Astrocyte (in vitro differentiated cells and primary cell): ENCODE results near the gene OXNAD1. TPM values are rescaled to one million over a fixed set of nuclear protein-coding genes. Genes with fewer than 3 reads are reported as not detected.

Source experiments
- DNase-seq: peaks from one replicate; pipeline ENCODE4 v3.0.0-alpha.2; 2010; ENCODE audit warnings: low read depth
- FAIRE-seq: peaks from 2 replicates; lab custom pipeline; 2011; peaks lifted over from hg19 to GRCh38; lab: Jason Lieb, UNC
- H2AFZ ChIP-seq: 2 replicates; pipeline ENCODE4 v1.6.0; 2012; ENCODE audit warnings: low read depth, low read length, inconsistent platforms
- H3K27ac ChIP-seq: 2 replicates; pipeline ENCODE4 v1.5.1; 2011; ENCODE audit warnings: low read depth, low read length, inconsistent platforms
- H3K27me3 ChIP-seq: 2 replicates; pipeline ENCODE4 v1.6.0; 2011; ENCODE audit warnings: low read length, inconsistent platforms; ENCODE audit not compliant: insufficient read depth
- H3K36me3 ChIP-seq: 2 replicates; pipeline ENCODE4 v1.5.1; 2011; ENCODE audit warnings: low read length, inconsistent platforms; ENCODE audit not compliant: insufficient read depth
- H3K4me1 ChIP-seq: 2 replicates; pipeline ENCODE4 v1.5.1; 2011; ENCODE audit warnings: low read length, inconsistent platforms; ENCODE audit not compliant: insufficient read depth
- H3K4me2 ChIP-seq: 2 replicates; pipeline ENCODE4 v1.6.0; 2012; ENCODE audit warnings: low read length, inconsistent platforms
- H3K4me3 ChIP-seq: 2 replicates; pipeline ENCODE4 v1.5.1; 2011; ENCODE audit warnings: low read depth, mild to moderate bottlenecking, low read length, inconsistent platforms; ENCODE audit not compliant: insufficient read depth
- H3K79me2 ChIP-seq: 2 replicates; pipeline ENCODE4 v1.6.0; 2012; ENCODE audit warnings: mild to moderate bottlenecking, low read length, inconsistent platforms; ENCODE audit not compliant: insufficient read depth
- H3K9ac ChIP-seq: 2 replicates; pipeline ENCODE4 v1.6.0; 2012; ENCODE audit warnings: mild to moderate bottlenecking, low read length, inconsistent platforms
- H3K9me3 ChIP-seq: 2 replicates; pipeline ENCODE4 v1.5.1; 2012; ENCODE audit warnings: low read depth, mild to moderate bottlenecking, low read length, inconsistent platforms; ENCODE audit not compliant: insufficient read depth
- H4K20me1 ChIP-seq: 2 replicates; pipeline ENCODE4 v1.6.0; 2012; ENCODE audit warnings: low read length, inconsistent platforms; ENCODE audit not compliant: insufficient read depth
- H3K27ac Mint-ChIP-seq: one replicate; pipeline ENCODE4 v1.8.0; 2021; ENCODE audit warnings: mild to moderate bottlenecking, mixed read lengths; ENCODE audit not compliant: unreplicated experiment
- H3K27me3 Mint-ChIP-seq: one replicate; pipeline ENCODE4 v1.8.0; 2021; ENCODE audit warnings: low read depth, mixed read lengths; ENCODE audit not compliant: unreplicated experiment
- H3K36me3 Mint-ChIP-seq: one replicate; pipeline ENCODE4 v1.8.0; 2021; ENCODE audit warnings: low read depth, mixed read lengths; ENCODE audit not compliant: unreplicated experiment
- H3K4me1 Mint-ChIP-seq: one replicate; pipeline ENCODE4 v1.8.0; 2021; ENCODE audit warnings: low read depth, mixed read lengths; ENCODE audit not compliant: unreplicated experiment
- H3K4me3 Mint-ChIP-seq: one replicate; pipeline ENCODE4 v1.8.0; 2021; ENCODE audit warnings: mild to moderate bottlenecking, moderate library complexity, mixed read lengths; ENCODE audit not compliant: unreplicated experiment
- H3K9me3 Mint-ChIP-seq: one replicate; pipeline ENCODE4 v1.8.0; 2021; ENCODE audit warnings: mild to moderate bottlenecking, mixed read lengths; ENCODE audit not compliant: unreplicated experiment
- EZH2 ChIP-seq: IDR thresholded peaks from 2 replicates; pipeline ENCODE4 v1.6.1; 2012; ENCODE audit warnings: mild to moderate bottlenecking, low read length, inconsistent platforms; ENCODE audit not compliant: insufficient read depth
- total RNA-seq: library from RNA; stranded (reverse); gene quantifications from 2 replicates; pipeline ENCODE4 v1.2.1, GENCODE V29; 2021
- TF ChIP-seq, protein P1 (sequence below): IDR thresholded peaks from 2 replicates; pipeline ENCODE4 v1.5.1; 2011; ENCODE audit warnings: low read depth, mild to moderate bottlenecking, inconsistent platforms, low read length, moderate library complexity; ENCODE audit not compliant: insufficient read depth

The OXNAD1 gene
- total RNA-seq, 1 donor from 2014 or later = 10.5 TPM

GRCh38 chr3:16236030-16236639, 28.9 kb upstream of the OXNAD1 start:
- H3K4me3 ChIP-seq = no peak overlapping the region
- no peak overlapping the region for H3K4me2 ChIP-seq
- no peak for DNase-seq
- H4K20me1 ChIP-seq = no peaks in the 10 kb centered on the region
- Mint-ChIP-seq H3K27me3 (peaks cover 3% of the 10 kb centered on the region), H3K4me3 (no peak overlapping the region), H3K9me3 (no peaks in the 10 kb centered on the region), H3K4me1 (no peaks in the 10 kb centered on the region), H3K27ac (no peak overlapping the region), H3K36me3 (peaks cover 4% of the 10 kb centered on the region)
- H3K79me2 ChIP-seq = no peaks in the 10 kb centered on the region
- no peak overlapping the region for H3K27ac ChIP-seq
- no peaks in the 10 kb centered on the region for H3K27me3 ChIP-seq
- TF ChIP-seq, protein P1, sequence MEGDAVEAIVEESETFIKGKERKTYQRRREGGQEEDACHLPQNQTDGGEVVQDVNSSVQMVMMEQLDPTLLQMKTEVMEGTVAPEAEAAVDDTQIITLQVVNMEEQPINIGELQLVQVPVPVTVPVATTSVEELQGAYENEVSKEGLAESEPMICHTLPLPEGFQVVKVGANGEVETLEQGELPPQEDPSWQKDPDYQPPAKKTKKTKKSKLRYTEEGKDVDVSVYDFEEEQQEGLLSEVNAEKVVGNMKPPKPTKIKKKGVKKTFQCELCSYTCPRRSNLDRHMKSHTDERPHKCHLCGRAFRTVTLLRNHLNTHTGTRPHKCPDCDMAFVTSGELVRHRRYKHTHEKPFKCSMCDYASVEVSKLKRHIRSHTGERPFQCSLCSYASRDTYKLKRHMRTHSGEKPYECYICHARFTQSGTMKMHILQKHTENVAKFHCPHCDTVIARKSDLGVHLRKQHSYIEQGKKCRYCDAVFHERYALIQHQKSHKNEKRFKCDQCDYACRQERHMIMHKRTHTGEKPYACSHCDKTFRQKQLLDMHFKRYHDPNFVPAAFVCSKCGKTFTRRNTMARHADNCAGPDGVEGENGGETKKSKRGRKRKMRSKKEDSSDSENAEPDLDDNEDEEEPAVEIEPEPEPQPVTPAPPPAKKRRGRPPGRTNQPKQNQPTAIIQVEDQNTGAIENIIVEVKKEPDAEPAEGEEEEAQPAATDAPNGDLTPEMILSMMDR = no peak
- TF ChIP-seq EZH2 = no peak
- no peak for FAIRE-seq
- H3K9ac ChIP-seq = no peak overlapping the region
- no peaks in the 10 kb centered on the region for H3K9me3 ChIP-seq
- H3K4me1 ChIP-seq = peaks cover 4% of the 10 kb centered on the region
- no peak overlapping the region for H2AFZ ChIP-seq
- H3K36me3 ChIP-seq = no peaks in the 10 kb centered on the region

DNA sequence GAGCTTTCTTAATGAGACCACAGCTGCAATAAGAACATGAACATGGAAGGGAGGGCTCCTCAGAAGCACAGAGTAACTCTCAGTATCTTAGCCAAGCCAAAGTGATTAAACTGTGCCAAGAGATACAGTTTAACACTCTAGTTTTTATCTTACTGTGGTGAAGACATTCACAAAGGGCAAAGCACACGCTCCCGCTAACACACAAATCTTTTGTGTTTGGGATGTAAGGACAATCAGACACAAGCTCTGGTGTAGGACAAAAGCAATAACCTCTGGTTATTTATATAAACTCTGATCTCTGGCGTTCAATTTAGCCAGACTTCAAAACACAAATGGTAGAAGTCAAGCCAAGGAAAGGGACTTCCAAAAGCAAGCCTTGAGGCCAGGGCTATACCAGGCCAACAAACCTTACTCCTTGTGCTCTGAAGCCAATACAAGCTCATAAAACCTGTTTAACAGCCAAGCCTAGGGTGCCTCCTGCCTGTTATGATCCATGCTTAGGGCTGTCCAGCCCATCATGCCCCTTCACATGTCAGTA, 28.1 kb upstream of the OXNAD1 start:
- Histone ChIP-seq H3K4me3 (no peak overlapping the region), H2AFZ (no peak overlapping the region), H3K36me3 (no peaks in the 10 kb centered on the region), H3K4me2 (no peak overlapping the region), H3K9me3 (no peaks in the 10 kb centered on the region), H3K27ac (no peak overlapping the region), H3K79me2 (no peaks in the 10 kb centered on the region), H3K27me3 (no peaks in the 10 kb centered on the region), H3K4me1 (peaks cover 4% of the 10 kb centered on the region), H3K9ac (no peak overlapping the region), H4K20me1 (no peaks in the 10 kb centered on the region)
- DNase-seq (peak; percentile 56), FAIRE-seq (no peak)
- TF ChIP-seq EZH2 = no peak
- TF ChIP-seq, protein P1 = no peak
- Mint-ChIP-seq H3K27ac (no peak overlapping the region), H3K9me3 (no peaks in the 10 kb centered on the region), H3K27me3 (peaks cover 3% of the 10 kb centered on the region), H3K4me3 (no peak overlapping the region), H3K4me1 (no peaks in the 10 kb centered on the region), H3K36me3 (peaks cover 4% of the 10 kb centered on the region)

DNA sequence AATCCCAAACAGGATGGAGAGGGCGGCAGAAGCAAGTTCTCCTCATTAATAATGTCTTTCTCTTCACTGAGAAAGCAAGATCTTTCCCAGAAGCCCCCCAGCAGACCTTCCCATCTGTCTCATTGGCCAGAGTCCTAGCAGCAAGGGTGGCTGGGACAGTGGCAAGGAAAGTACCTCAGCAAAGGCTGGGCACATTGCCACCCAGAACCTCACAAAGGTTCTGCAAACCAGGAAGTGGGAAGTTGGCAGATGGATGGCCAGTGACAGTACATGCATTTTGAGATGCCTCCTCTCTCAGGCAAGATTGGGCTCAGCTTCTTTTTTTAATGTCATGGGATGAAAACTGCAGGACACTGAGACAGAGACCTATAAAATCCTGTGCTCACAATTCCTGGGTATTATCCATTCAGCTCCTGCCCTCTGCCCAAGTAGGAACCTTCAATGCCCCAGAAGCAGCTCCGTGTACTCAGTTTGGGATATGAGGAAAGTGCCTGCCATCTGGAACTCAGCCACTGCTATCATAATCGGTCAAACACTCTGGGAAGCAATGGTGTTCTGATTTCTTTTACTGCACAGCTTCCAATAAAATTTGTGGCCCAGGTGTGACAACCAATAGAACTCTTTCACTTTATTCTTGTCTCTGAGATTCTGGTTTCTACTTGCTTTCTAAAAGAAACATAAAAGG, 25.8 kb upstream of the OXNAD1 start:
- peaks cover 9% of the 10 kb centered on the region for H3K4me1 Mint-ChIP-seq
- peaks cover 4% of the 10 kb centered on the region for H3K27me3 Mint-ChIP-seq
- no peak overlapping the region for H3K4me3 ChIP-seq
- no peak overlapping the region for H3K4me3 Mint-ChIP-seq
- H3K36me3 ChIP-seq = no peaks in the 10 kb centered on the region
- no peaks in the 10 kb centered on the region for H3K9me3 ChIP-seq
- H4K20me1 ChIP-seq = no peaks in the 10 kb centered on the region
- TF ChIP-seq, protein P1 = no peak
- no peak for TF ChIP-seq EZH2
- FAIRE-seq (no peak), DNase-seq (no peak)
- no peaks in the 10 kb centered on the region for H3K9me3 Mint-ChIP-seq
- H3K4me2 ChIP-seq = no peak overlapping the region
- H3K27ac Mint-ChIP-seq = no peak overlapping the region
- H2AFZ ChIP-seq = peak overlapping the region; percentile 23
- peaks cover 9% of the 10 kb centered on the region for H3K4me1 ChIP-seq
- no peaks in the 10 kb centered on the region for H3K27me3 ChIP-seq
- peaks cover 4% of the 10 kb centered on the region for H3K36me3 Mint-ChIP-seq
- no peak overlapping the region for H3K9ac ChIP-seq
- no peaks in the 10 kb centered on the region for H3K79me2 ChIP-seq
- no peak overlapping the region for H3K27ac ChIP-seq
